Psoas muscle (tissue), 8 donors: Measurements from ENCODE around the gene C12orf57. TPM values are rescaled to one million over a fixed set of nuclear protein-coding genes. Genes with fewer than 3 reads are reported as not detected.

ENCODE experiments used
- ATAC-seq, 4 donors: fragments of 200-7000 bp; cut with Tn5 transposase; one replicate each; pipeline ENCODE4 v1.9.1; 2020; ENCODE audit warnings: moderate library complexity in 3 of 4, mild to moderate bottlenecking in 2 of 4
- DNase-seq, 2 donors: peaks; one replicate each; pipeline ENCODE4 v3.0.0-alpha.2; 2020
- H3K27ac ChIP-seq: fragments of 200-600 bp; one replicate; pipeline ENCODE4 v1.8.0; 2022
- H3K27me3 ChIP-seq, 3 donors: fragments of 200-600 bp in 1 of 3; one replicate each; pipeline versions ENCODE4 v1.6.1 to v1.8.0; 2013 to 2022; ENCODE audit warnings: low read length in 2 of 3, mild to moderate bottlenecking in 2 of 3, moderate library complexity in 1 of 3; ENCODE audit not compliant: insufficient read depth in 3 of 3
- H3K36me3 ChIP-seq, 2 donors: fragments of 200-600 bp in 1 of 2; one replicate each; pipeline versions ENCODE4 v1.6.1 to v1.8.0; 2013 to 2022; ENCODE audit warnings: low read depth in 1 of 2, mild to moderate bottlenecking in 1 of 2, moderate library complexity in 1 of 2; ENCODE audit not compliant: insufficient read depth in 1 of 2
- H3K4me1 ChIP-seq: fragments of 200-600 bp; one replicate; pipeline ENCODE4 v1.8.0; 2022
- H3K4me3 ChIP-seq: fragments of 200-600 bp; one replicate; pipeline ENCODE4 v1.8.0; 2022; ENCODE audit warnings: mild to moderate bottlenecking
- H3K9me3 ChIP-seq: fragments of 200-600 bp; one replicate; pipeline ENCODE4 v1.8.0; 2022
- WGBS, 3 donors: extraction: QIAGEN DNeasy Blood & Tissue Kit; methylation state at CpG; one replicate each; pipeline versions ENCODE4 v1.1.6 to v1.1.7; 2013; 5-methylcytosine and 5-hydroxymethylcytosine counted together
- intact Hi-C, 2 donors: fragments of 100-400 bp; cut with DNase I; formaldehyde crosslinking; loops; one replicate each; pipeline versions ENCODE4 v1.11.0 to v1.14.2; 2022
- polyA plus RNA-seq, 3 donors: library from polyadenylated mRNA; stranded (reverse); fragments of 200-250 nt; gene quantifications; one replicate each; pipeline ENCODE4 v1.2.3, GENCODE V29; 2013
- total RNA-seq, 4 donors: library from RNA; stranded (reverse); fragmentation: NEBNext Ultra II Directional in 2 of 4; extraction: Animal tissue kit (Norgen Biotek cat#: 25700) in 2 of 4; gene quantifications; one replicate each; pipeline versions ENCODE4 v1.2.1 to v1.2.4, GENCODE V29; 2021 to 2023
- TF ChIP-seq, protein P1 (sequence below): fragments of 200-600 bp; IDR thresholded peaks from one replicate; pipeline ENCODE4 v1.8.0; 2022; ENCODE audit warnings: antibody characterized with exemption
- donor health status: healthy with polysubstance abuse.
- donor health status: DM: no; HTN: no; CAD: no; lungs with moderate emphysema.
- donor health status: Bipolar disorder and iron deficiency.
- donor health status: healthy.
- donor health status: DM: yes; HTN: yes; CAD: no.
- donor health status: DM: no; HTN: no; CAD: no.
- donor health status: DM: no; HTN: no; CAD: no.
- donor health status: DM: yes; HTN: yes; CAD: no.

The C12orf57 gene
- total and polyA plus RNA-seq, 7 donors = 80.4 to 269 (median 110) TPM

DNA sequence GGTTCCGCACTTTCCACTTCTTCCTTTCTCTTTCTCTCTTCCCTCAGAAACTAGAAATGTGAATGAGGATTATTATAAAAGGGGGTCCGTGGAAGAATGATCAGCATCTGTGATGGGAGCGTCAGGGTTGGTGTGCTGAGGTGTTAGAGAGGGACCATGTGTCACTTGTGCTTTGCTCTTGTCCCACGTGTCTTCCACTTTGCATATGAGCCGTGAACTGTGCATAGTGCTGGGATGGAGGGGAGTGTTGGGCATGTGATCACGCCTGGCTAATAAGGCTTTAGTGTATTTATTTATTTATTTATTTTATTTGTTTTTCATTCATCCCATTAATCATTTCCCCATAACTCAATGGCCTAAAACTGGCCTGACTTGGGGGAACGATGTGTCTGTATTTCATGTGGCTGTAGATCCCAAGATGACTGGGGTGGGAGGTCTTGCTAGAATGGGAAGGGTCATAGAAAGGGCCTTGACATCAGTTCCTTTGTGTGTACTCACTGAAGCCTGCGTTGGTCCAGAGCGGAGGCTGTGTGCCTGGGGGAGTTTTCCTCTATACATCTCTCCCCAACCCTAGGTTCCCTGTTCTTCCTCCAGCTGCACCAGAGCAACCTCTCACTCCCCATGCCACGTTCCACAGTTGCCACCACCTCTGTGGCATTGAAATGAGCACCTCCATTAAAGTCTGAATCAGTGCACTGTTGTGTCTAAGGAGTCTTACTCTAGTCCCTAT is 20.7 kb upstream of the C12orf57 start:
- TF ChIP-seq, protein P1, sequence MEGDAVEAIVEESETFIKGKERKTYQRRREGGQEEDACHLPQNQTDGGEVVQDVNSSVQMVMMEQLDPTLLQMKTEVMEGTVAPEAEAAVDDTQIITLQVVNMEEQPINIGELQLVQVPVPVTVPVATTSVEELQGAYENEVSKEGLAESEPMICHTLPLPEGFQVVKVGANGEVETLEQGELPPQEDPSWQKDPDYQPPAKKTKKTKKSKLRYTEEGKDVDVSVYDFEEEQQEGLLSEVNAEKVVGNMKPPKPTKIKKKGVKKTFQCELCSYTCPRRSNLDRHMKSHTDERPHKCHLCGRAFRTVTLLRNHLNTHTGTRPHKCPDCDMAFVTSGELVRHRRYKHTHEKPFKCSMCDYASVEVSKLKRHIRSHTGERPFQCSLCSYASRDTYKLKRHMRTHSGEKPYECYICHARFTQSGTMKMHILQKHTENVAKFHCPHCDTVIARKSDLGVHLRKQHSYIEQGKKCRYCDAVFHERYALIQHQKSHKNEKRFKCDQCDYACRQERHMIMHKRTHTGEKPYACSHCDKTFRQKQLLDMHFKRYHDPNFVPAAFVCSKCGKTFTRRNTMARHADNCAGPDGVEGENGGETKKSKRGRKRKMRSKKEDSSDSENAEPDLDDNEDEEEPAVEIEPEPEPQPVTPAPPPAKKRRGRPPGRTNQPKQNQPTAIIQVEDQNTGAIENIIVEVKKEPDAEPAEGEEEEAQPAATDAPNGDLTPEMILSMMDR = no peak
- 79 to 82% (median 81%) methylated on average over 10 of the region's 10 CpGs for WGBS, 3 donors
- ATAC-seq (no peak), DNase-seq (no peak)
- Histone ChIP-seq H3K4me1 (peaks cover 28% of the 10 kb centered on the region), H3K27me3 (no peaks in the 10 kb centered on the region), H3K4me3 (no peak overlapping the region), H3K27ac (no peak overlapping the region), H3K36me3 (no peaks in the 10 kb centered on the region), H3K9me3 (no peaks in the 10 kb centered on the region)
- intact Hi-C loops = loop anchor here in 1 of 2 donors (5.0 kb wide), 1 partner anchor 39 kb away; no protein-coding TSS in a partner anchor

DNA sequence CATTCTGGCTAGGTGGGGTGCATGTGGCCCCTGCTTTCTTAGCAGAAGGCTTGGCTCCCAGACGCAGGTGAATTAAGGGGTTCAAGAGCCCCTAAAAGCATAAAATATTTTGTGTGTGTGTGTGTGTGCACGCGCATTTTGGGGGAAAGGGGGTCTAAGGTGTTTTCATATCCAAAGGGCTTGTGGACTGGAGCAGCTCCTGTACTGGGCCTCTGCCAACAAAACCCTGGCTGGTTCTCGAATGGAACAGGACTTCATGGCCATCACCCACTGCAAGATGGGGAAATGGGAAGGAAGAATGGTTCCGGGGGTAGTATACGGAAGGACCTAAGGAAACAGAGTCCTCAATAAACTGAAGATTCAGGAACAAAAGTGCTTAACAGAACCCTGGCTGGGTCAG is 20.0 kb upstream of the C12orf57 start:
- WGBS, 3 donors = 42 to 60% (median 43%) methylated on average over 6 of the region's 6 CpGs
- DNase-seq = no peak
- Histone ChIP-seq H3K4me1 (peaks cover 28% of the 10 kb centered on the region), H3K27ac (no peak overlapping the region), H3K4me3 (no peak overlapping the region), H3K27me3 (no peaks in the 10 kb centered on the region), H3K36me3 (no peaks in the 10 kb centered on the region), H3K9me3 (no peaks in the 10 kb centered on the region)
- TF ChIP-seq, protein P1 = no peak
- no peak for ATAC-seq
- intact Hi-C loops = loop anchor here (1.0 to 5.0 kb wide), 2 partner anchors 38 to 40 kb away; no protein-coding TSS in a partner anchor

DNA sequence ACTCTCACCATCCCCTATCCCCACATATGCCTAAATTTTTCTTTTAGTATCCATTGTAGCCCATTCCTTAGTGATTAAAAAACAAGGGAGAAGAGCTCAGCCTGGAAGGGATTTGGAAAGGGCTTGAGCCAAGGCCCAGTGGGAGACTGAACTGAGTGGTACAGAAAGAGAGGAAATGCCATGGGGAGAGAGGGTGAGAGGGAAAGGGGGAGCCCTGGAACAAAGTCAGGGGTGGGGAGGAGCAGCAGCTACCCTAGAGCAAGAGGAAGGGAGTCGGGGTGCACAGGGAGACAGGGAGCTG is 18.6 kb upstream of the C12orf57 start:
- Histone ChIP-seq H3K4me1 (peaks cover 41% of the 10 kb centered on the region), H3K4me3 (peak overlapping the region; percentile 85), H3K27me3 (no peaks in the 10 kb centered on the region), H3K9me3 (no peaks in the 10 kb centered on the region), H3K36me3 (no peaks in the 10 kb centered on the region), H3K27ac (peak overlapping the region; percentile 84)
- DNase-seq (no peak), ATAC-seq (peak in 1 of 4 donors; percentile 1)
- TF ChIP-seq, protein P1 = no peak
- WGBS, 3 donors = 8 to 50% (median 19%) methylated on average over 1 of the region's 1 CpG
- intact Hi-C loops = no loop called here

DNA sequence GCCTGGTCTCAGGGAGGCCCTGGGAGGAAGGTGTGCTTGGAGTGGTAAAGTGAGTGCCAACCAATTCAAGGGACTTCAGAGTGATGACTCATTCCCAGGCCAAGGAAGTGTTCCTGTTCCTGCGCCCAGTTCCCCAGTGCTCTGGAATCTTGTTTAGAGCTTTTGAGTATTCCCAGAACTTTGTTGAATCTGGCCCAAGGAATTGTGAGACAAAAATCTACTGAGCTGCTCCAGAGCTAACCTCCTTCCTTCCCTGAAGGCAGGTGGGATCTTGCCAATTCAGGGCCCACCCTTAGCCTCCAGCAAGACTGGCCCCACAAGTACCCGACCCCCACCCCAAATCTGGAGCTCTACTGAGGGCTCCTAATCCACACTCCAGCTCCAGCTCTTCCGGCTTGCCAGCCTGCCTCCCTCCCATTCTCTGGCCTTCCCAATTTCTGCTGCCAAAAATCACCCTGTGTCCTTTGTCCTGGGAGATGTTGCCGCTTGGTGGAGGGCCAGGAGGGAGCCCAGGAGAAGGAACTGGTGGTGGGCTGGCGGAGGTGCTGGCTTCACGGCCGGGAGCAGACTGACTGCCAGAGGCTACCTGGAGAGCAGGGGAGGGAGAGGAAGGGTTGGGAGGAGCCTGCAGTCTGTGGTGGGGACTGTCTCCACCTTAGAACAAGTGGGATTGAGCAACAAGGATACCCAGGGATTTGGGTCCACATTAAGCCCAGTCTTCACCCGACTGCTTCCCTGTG is 18.1 kb upstream of the C12orf57 start:
- Histone ChIP-seq H3K4me1 (peaks cover 41% of the 10 kb centered on the region), H3K9me3 (no peaks in the 10 kb centered on the region), H3K27ac (peak overlapping the region; percentile 84), H3K36me3 (no peaks in the 10 kb centered on the region), H3K27me3 (no peaks in the 10 kb centered on the region), H3K4me3 (peak overlapping the region; percentile 85)
- 23 to 29% (median 23%) methylated on average over 8 of the region's 8 CpGs for WGBS, 3 donors
- ATAC-seq = peak; percentile 50 to 68 (median 62)
- peak; percentile 68 to 81 for DNase-seq
- intact Hi-C loops = no loop called here
- TF ChIP-seq, protein P1 = no peak
